ENCODE data around the gene SCLY. TPM values are rescaled to one million over a fixed set of nuclear protein-coding genes. Genes with fewer than 3 reads are reported as not detected.

The SCLY gene
- polyA plus RNA-seq, 2 of the 4 experiments (the other 2 are of a cell fraction) = 19.0 to 28.3 TPM

- ChIA-PET CTCF (interaction anchor here (2.4 kb wide), 1 partner anchor 10 kb away, joined by 5 read pairs; no protein-coding TSS in a partner anchor), POLR2A (no interaction called here)
- H3K9me3 ChIP-seq = no peaks in the 10 kb centered on the region
- DNase-seq (ENCODE audit: low read depth in 1 of 2, low spot score in 1 of 2) (no peak), ATAC-seq (no peak), FAIRE-seq (no peak)
- no peak overlapping the region for H3K4me3 ChIP-seq
- no peak overlapping the region for H3K4me2 ChIP-seq
- H3K4me1 ChIP-seq = peaks cover 32% of the 10 kb centered on the region
- TF ChIP-seq NFE2L2 (conservative IDR thresholded peaks at IDR 0.05; ENCODE audit: low read length) (no peak), MAFK (IDR thresholded peaks at IDR 0.05; ENCODE audit: partially characterized antibody) (no peak), GATA3 (IDR thresholded peaks at IDR 0.05; ENCODE audit: borderline replicate concordance) (no peak), FOSL2 (IDR thresholded peaks at IDR 0.05) (no peak), FOSL2 (CRISPR knock-in tag; IDR thresholded peaks at IDR 0.05) (no peak), EHMT2 (IDR thresholded peaks at IDR 0.05; ENCODE audit: low read depth) (no peak), PHF8 (IDR thresholded peaks at IDR 0.05; ENCODE audit: borderline replicate concordance, low read depth) (no peak), MAX (IDR thresholded peaks at IDR 0.05) (no peak), CBX8 (IDR thresholded peaks at IDR 0.05) (no peak), ZNF302 (CRISPR knock-in tag; IDR thresholded peaks at IDR 0.05) (no peak), ATOH8 (CRISPR knock-in tag; IDR thresholded peaks at IDR 0.05; ENCODE audit: low read depth) (no peak), CTCF (IDR thresholded peaks at IDR 0.05) (no peak), REST (IDR thresholded peaks at IDR 0.05) (no peak)
- 74% methylated on average over 6 of the region's 12 CpGs for WGBS (ENCODE audit: missing lambda C conversion rate)
- H3K27ac ChIP-seq = no peak overlapping the region
These were observed 84.2 kb downstream of the SCLY start for GRCh38 chr2:238145046-238145445.

DNA sequence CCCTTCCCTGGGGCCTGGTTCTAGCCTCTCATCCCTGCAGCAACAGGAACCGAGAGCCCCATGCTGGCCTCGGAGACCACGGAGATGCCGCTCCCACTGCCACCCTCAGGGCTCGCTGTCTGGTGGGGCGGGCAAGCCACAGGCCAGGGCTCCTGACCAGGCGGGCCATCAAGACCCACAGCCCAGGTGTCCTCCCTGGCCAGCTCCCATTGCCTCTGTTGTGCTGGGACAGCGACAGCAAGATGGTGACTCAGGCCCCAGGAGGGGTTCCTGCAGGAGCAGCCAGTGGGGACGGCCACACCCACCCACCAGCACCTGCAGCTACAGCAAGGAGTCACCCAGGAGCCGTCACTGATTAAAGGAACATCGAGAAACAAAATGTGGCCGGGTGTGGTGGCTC, 85.0 kb downstream of the SCLY start:
- H3K4me1 ChIP-seq = peaks cover 32% of the 10 kb centered on the region
- POLR2A ChIA-PET = no interaction called here
- H3K4me2 ChIP-seq = no peak overlapping the region
- FAIRE-seq (no peak), ATAC-seq (no peak), DNase-seq (ENCODE audit: low read depth in 1 of 2, low spot score in 1 of 2) (no peak)
- no peak overlapping the region for H3K4me3 ChIP-seq
- WGBS (ENCODE audit: missing lambda C conversion rate) = 81% methylated on average over 10 of the region's 12 CpGs
- no peak overlapping the region for H3K27ac ChIP-seq
- no peaks in the 10 kb centered on the region for H3K9me3 ChIP-seq
- CTCF ChIA-PET = interaction anchor here (2.4 kb wide), 1 partner anchor 10 kb away, joined by 5 read pairs; no protein-coding TSS in a partner anchor
- TF ChIP-seq KDM5A (IDR thresholded peaks at IDR 0.05) (no peak), ZFP36 (IDR thresholded peaks at IDR 0.05; ENCODE audit: borderline replicate concordance, partially characterized antibody) (no peak), GATA3 (IDR thresholded peaks at IDR 0.05; ENCODE audit: borderline replicate concordance) (no peak), RAD21 (conservative IDR thresholded peaks at IDR 0.05 in 1 of 2, IDR thresholded peaks at IDR 0.05 in 1 of 2) (no peak), POLR2A (IDR thresholded peaks at IDR 0.05; ENCODE audit: low read length) (no peak), EHF (CRISPR knock-in tag; IDR thresholded peaks at IDR 0.05) (no peak), SREBF2 (IDR thresholded peaks at IDR 0.05) (no peak), MAX (IDR thresholded peaks at IDR 0.05) (no peak), MAFK (IDR thresholded peaks at IDR 0.05; ENCODE audit: partially characterized antibody) (no peak), NFE2L2 (conservative IDR thresholded peaks at IDR 0.05; ENCODE audit: low read length) (no peak), ATOH8 (CRISPR knock-in tag; IDR thresholded peaks at IDR 0.05; ENCODE audit: low read depth) (no peak), MAZ (IDR thresholded peaks at IDR 0.05; ENCODE audit: borderline replicate concordance, low read depth, low read length) (no peak), CHD4 (IDR thresholded peaks at IDR 0.05; ENCODE audit: borderline replicate concordance) (no peak), HOXB5 (CRISPR knock-in tag; IDR thresholded peaks at IDR 0.05) (no peak), CTCF (IDR thresholded peaks at IDR 0.05) (no peak), RFX5 (IDR thresholded peaks at IDR 0.05) (no peak), NR3C1 (IDR thresholded peaks at IDR 0.05) (no peak)
- TF ChIP-seq, protein P1, sequence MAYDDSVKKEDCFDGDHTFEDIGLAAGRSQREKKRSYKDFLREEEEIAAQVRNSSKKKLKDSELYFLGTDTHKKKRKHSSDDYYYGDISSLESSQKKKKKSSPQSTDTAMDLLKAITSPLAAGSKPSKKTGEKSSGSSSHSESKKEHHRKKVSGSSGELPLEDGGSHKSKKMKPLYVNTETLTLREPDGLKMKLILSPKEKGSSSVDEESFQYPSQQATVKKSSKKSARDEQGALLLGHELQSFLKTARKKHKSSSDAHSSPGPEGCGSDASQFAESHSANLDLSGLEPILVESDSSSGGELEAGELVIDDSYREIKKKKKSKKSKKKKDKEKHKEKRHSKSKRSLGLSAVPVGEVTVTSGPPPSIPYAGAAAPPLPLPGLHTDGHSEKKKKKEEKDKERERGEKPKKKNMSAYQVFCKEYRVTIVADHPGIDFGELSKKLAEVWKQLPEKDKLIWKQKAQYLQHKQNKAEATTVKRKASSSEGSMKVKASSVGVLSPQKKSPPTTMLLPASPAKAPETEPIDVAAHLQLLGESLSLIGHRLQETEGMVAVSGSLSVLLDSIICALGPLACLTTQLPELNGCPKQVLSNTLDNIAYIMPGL (CRISPR knock-in tag; IDR thresholded peaks at IDR 0.05; ENCODE audit: borderline replicate concordance) = no peak
